SK-N-SH treated with all-trans-retinoic acid at 6 μM for 48 hours (cell line): ENCODE measurements around the gene TSPAN18.

Source experiments
- ARNTL ChIP-seq: fragments of 450-650 bp; formaldehyde crosslinking; IDR thresholded peaks from 2 replicates; pipeline ENCODE4 v1.5.0; 2020; ENCODE audit warnings: low read depth, mild to moderate bottlenecking, moderate library complexity, borderline replicate concordance
- CREB5 ChIP-seq: fragments of 250-450 bp; sonication (Bioruptor Pico); IDR thresholded peaks from 2 replicates; pipeline ENCODE4 v1.5.1; 2020; ENCODE audit warnings: low read depth, mild to moderate bottlenecking, moderate library complexity
- RARB ChIP-seq: fragments of 250-450 bp; sonication (Bioruptor Pico); IDR thresholded peaks from 2 replicates; pipeline ENCODE4 v1.8.0; 2021; ENCODE audit warnings: mild to moderate bottlenecking, moderate library complexity
- ZC3H10 ChIP-seq: fragments of 250-450 bp; sonication (Bioruptor Pico); IDR thresholded peaks from 2 replicates; pipeline ENCODE4 v1.5.1; 2021; ENCODE audit warnings: mild to moderate bottlenecking, moderate library complexity
- ZNF70 ChIP-seq: fragments of 450-650 bp; formaldehyde crosslinking; IDR thresholded peaks from 2 replicates; pipeline ENCODE4 v1.5.0; 2020; ENCODE audit warnings: mild to moderate bottlenecking, moderate library complexity

GRCh38 chr11:44699497-44700408, 27.0 kb upstream of the TSPAN18 start:
- no peak for TF ChIP-seq ARNTL (CRISPR knock-in tag)
- no peak for TF ChIP-seq CREB5 (CRISPR knock-in tag)
- no peak for TF ChIP-seq ZC3H10 (CRISPR knock-in tag)
- TF ChIP-seq RARB, result no peak
- no peak for TF ChIP-seq ZNF70
